ENCODE measurements around the gene FOXE1. TPM values are rescaled to one million over a fixed set of nuclear protein-coding genes. Genes with fewer than 3 reads are reported as not detected.
A peak's percentile ranks its signal among the peaks of the same experiment; 100 is the strongest.

The FOXE1 gene
- total RNA-seq, 1 donor from 2014 or later, result not detected

GRCh38 chr9:97847474-97848214, 5.4 kb upstream of the FOXE1 start:
- DNase-seq (ENCODE audit: low spot score in 2 of 2) (no peak), FAIRE-seq (no peak)

- no peak for FAIRE-seq
These were observed 4.9 kb upstream of the FOXE1 start for GRCh38 chr9:97848215-97848479.

DNA sequence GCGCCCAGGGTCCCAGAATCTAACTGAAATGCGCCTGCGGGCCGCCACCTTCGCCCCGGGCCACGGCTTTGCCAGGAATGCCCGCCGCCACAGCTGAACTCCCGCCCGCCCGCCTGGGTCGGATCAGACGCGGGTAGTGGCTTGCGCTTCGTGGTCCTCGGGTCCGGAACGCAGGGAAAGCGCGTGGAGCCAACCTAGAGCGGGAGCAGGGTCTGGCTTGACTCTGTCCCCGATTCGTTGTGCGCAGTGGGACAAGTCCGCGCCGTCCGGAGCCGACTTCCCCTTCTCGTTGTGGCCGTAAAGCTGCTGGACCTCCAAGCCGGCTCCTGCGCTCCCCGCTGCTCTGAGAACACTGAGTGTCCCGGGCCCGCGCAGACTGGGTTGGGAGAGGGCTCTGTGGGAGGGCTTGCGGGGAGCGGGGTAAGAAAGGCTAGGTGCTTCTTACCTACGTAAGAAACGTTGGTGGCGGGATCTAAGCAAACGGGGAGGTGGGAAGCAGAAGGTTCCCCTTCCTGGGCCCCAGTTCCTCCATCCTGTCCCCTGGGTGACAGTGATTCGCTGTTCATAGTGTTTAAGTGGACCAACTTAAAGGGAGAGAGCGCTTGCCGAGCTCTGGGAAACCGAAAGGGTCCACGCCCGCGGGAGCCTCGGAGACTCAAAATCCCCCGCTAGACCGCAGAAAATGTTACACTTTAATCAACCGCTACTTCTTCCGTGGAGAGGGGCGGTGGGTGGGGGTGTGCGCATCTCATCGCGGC, 4.4 kb upstream of the FOXE1 start:
- FAIRE-seq, result no peak
- no peak for DNase-seq (ENCODE audit: low spot score in 2 of 2)

More at GRCh38 chr9:97848215-97848479, 4.9 kb upstream of the FOXE1 start:
- DNase-seq (ENCODE audit: low spot score in 2 of 2), result no peak

DNA sequence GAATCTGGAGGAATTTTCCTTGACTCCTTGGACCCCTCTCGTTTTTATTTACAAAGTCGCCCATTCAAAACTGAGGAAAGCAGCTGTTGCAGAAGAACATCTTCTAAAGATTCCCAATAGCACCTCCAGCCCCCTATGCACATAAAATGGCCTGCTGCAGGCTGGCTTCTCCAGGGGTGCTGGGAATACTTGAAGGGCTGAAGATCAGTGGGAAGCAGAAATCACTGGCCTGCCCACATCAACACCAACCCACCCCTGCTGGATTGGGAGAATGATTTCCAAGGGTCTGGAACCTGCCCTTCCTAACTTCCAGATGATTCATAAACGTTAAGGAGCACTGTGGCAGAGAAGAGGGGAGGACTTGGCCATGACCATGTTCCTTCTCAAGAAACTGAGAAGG, 3.0 kb upstream of the FOXE1 start:
- FAIRE-seq (no peak), DNase-seq (ENCODE audit: low spot score in 2 of 2) (no peak)

DNA sequence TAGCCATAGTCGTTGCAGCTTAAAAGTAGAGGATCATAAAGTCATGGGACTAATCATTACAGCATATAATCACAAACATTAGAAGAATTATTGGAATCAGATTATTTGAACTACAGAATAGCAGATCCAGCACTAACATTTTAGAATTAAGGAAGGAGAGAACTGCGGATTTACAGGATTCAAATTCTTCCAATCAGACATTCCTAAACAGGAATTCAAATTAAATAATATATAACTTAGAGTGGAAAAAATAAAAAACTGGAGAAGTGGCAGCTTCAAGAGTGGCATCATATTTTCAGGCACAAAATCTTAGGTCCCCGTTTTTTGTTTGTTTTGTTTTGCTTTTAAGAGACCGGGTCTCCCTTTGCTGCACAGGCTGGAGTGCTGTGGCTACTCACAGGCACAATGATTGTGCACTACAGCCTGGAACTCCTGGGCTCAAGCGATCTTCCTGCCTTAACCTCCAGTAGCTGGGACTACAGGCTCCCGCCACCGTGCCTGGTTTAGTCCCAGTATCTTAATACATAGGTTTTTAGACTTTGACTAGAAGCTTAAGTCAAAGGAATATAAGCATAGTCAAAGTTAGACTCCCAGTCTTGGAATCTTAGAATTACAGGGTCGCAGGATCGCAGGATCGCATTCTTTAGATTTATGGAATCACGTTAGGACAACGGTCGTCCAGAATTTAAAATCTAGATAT, 2.1 kb upstream of the FOXE1 start:
- FAIRE-seq (no peak), DNase-seq (ENCODE audit: low spot score in 2 of 2) (no peak)

DNA sequence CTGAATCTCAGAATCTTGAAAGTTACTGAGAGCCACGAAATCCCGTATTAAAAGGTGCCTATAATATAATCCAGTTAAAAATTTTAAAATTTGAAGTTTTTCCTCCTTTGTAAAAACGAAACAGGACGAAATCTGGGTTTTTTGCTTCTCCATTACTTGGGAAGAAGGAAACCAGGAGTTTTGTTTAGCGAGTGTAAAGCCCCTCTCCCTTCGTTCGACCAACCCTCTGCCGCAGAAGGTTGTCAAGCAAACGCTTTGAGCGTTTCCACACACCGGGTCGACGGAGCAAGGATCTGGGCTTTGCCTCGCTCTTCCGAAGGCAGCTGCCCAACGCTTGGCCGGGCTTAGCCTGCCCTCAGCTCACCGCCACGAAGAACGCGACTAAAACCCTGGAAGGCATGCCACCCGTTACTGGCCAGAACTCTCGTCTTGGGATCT, 1.6 kb upstream of the FOXE1 start:
- DNase-seq (ENCODE audit: low spot score in 2 of 2) (no peak), FAIRE-seq (no peak)

DNA sequence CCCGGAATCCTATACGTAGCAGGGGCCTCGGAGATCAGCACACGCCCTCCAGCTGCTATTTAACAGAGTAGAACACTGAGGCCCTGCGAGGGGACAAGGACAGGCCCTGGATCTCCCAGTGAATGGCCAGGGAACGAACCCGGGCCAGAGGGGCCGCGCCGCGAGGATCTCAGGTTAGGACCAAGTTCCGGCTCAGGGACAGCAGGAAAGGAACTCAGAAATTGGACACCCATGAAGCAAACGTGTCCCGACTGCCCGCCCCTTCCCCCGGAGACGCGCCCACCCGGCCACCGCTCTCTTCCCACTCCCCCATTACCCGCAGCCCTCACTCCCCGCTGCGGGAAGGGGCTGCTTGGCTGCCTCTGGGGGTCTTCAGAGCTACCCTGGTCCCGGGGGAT, 1.0 kb upstream of the FOXE1 start:
- DNase-seq (ENCODE audit: low spot score in 2 of 2), result no peak

DNA sequence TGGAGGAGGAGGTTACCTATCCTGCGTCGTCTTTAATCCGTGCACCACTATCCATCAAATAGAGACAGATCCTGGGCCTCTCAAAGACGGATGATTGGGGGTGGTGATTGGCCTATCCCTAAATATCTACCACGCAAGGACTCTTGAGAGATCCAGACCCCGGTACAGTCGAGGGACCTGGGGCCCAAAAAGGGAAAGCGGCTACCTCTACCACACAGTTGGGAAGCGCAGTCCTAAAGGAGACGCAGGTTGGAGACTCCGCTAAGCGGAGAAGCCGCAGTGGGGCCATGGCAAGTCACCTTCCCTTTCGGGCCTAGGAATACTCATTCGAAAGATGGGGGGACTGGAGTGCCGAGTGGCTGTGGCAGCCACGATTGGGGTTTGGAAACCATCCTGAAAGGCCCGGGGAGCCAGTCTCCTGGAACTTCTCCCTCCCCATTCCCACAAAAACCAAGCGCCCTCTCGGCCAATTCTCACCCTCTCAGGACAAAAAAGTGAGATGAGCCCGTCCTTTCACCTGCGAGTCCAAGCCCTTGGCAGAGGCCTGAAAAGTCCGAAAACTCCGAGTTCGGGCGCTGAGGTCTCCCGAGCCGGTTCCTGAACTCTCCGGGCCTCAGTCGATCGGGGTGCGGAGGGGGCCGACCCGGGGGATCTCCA, 499 bp upstream of the FOXE1 start:
- FAIRE-seq, result no peak
- no peak for DNase-seq (ENCODE audit: low spot score in 2 of 2)

More for the DNA sequence above, 1.0 kb upstream of the FOXE1 start:
- no peak for FAIRE-seq

- no peak for FAIRE-seq
These were observed 1.0 kb downstream of the FOXE1 start for GRCh38 chr9:97853844-97854695.

DNA sequence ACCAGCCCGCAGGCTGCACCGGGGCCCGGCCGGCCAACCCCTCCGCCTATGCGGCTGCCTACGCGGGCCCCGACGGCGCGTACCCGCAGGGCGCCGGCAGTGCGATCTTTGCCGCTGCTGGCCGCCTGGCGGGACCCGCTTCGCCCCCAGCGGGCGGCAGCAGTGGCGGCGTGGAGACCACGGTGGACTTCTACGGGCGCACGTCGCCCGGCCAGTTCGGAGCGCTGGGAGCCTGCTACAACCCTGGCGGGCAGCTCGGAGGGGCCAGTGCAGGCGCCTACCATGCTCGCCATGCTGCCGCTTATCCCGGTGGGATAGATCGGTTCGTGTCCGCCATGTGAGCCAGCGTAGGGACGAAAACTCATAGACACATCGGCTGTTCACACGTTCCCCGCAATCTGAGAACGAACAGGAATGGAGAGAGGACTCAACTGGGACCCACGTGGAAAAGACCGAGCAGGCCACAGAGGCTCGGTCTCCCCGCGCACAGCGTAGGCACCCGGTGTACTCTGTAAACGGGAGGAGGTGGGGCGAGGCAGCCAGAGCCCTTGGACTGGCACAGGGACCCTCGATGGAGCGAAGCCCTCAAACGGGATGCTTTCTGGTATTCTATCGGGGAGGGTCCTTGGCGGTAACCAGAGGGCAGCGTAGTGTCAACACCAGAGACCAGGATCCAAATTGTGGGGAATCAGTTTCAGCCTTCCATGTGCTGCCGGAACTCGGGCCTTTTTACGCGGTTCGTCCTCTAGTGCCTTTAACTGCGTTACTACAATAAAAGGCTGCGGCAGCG, 1.9 kb downstream of the FOXE1 start:
- FAIRE-seq (no peak), DNase-seq (ENCODE audit: low spot score in 2 of 2) (no peak)

More at GRCh38 chr9:97853844-97854695, 1.0 kb downstream of the FOXE1 start:
- peak in 1 of 2 donors; percentile 42 for DNase-seq (ENCODE audit: low spot score in 2 of 2)

- no peak for FAIRE-seq
These were observed 2.5 kb downstream of the FOXE1 start for GRCh38 chr9:97855486-97855875.

DNA sequence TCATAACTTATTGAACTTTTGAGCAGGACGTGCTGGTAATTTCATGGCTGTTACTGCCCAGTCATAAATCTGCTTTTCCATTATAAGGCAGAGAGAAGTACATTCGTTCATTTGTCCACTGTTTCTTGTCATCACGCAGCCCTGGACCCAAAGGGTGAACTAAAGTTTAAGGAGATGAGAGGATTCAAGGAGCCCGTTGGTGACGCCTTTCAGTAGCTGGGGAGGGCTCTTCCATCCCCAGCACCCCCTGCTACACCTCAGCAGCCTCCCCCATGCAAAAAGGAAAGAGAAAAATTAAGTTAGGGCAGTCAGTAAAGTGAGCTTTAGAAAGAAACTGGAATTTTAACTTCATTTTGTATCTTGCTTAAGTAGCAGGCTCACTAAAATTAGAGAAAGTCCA, 2.9 kb downstream of the FOXE1 start:
- DNase-seq (ENCODE audit: low spot score in 2 of 2), result no peak
- no peak for FAIRE-seq

More at GRCh38 chr9:97855486-97855875, 2.5 kb downstream of the FOXE1 start:
- no peak for DNase-seq (ENCODE audit: low spot score in 2 of 2)

DNA sequence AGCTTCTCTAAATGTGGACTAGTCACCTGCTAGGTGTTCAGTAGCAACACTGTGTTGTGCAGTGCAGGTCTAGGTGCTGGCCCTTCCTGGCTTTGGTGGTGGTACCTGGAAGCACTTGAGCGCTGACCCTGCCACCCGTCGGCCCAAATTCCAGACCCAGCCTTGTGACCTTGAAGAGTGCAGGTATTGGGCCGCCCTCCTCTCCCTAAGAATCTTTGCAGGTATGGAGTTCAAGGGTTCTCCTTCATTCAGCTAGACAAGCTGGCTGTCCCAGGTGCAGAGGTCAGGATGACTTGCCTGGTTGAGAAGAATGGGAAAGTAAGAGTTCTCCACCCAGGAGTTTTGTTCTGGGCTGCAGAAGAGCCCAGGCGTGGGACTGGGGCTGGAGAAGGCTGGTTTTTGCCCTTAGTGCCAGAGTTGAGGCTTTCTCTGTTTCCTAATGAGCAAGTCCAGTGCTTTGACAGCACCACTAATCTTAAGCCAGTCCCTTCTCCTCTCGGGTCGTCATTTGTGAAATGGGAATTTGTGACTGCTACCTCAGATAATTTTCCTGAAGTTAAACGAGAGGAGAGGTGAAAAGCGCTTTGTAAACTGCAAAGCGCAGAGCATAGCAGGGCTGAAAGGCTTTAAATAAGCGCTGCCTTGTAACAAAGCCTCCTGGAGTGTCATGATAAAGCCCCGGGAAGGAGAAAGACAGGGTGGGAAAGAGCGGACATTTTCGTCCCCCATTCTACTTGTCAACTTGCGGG, 4.0 kb downstream of the FOXE1 start:
- DNase-seq (ENCODE audit: low spot score in 2 of 2) (no peak), FAIRE-seq (no peak)

- DNase-seq (ENCODE audit: low spot score in 2 of 2) (no peak), FAIRE-seq (no peak)
These were observed 4.8 kb downstream of the FOXE1 start for GRCh38 chr9:97857606-97858392.

DNA sequence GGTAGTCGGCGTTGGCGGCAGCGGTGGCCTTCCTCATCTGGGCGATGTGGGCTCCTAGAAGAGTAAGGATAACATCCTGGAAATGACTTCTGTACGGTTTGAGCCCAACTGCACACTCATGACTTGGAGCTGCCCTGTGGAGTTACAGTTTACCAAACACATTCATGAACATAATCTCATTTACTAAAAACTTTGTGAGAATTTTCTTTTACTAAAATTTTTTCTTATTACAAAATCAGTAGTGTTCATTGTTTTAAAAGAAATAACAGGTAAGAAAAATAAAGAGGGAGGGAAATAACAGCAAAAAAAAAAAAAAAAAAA, 5.3 kb downstream of the FOXE1 start:
- no peak for FAIRE-seq
- no peak for DNase-seq (ENCODE audit: low spot score in 2 of 2)

DNA sequence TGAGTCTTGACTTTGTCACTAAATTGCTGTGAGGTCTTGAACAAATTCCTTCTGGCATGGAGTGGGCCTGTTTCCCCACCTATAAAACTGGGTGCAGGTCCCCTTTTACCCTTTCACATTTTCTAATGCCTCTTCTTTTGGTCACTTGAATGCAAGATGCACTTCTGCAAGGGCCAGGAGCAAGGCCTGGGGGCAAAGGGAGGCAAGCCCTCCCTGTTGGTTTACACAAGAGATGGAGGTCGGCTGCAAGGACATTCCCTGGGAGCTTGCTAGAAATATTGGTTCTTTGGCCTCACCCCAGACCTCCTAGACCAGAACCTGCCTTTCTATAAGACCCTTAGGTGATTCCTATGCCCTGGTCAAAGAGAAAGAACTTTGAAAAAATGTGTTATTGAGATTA, 5.8 kb downstream of the FOXE1 start:
- FAIRE-seq (no peak), DNase-seq (ENCODE audit: low spot score in 2 of 2) (no peak)

- DNase-seq (ENCODE audit: low spot score in 2 of 2) (no peak), FAIRE-seq (no peak)
These were observed 6.3 kb downstream of the FOXE1 start for GRCh38 chr9:97859346-97859745.

All from frontal cortex (tissue), 4 donors.